Measurements from ENCODE around the gene CAMKMT. TPM values are rescaled to one million over a fixed set of nuclear protein-coding genes. Genes with fewer than 3 reads are reported as not detected.

Gene CAMKMT
- total RNA-seq, 1 experiment from 2014 or later = 2.7 TPM

GRCh38 chr2:44745922-44746766 is 384.4 kb downstream of the CAMKMT start:
- ChIA-PET POLR2A (ENCODE audit: unreplicated experiment) (no interaction called here), CTCF (interaction anchor here (1.2 kb wide), 1 partner anchor 209 kb away, joined by 3 read pairs; no protein-coding TSS in a partner anchor)
- H3K4me3 ChIP-seq (ENCODE audit: low read length) = no peak overlapping the region
- DNase-seq = no peak
- no peak overlapping the region for H2AFZ ChIP-seq (ENCODE audit: low read length)
- no peak overlapping the region for H3K27ac ChIP-seq (ENCODE audit: low read length)
- no peaks in the 10 kb centered on the region for H3K9me3 ChIP-seq (ENCODE audit: low read length)
- H3K4me2 ChIP-seq (ENCODE audit: low read length) = peak overlapping the region; percentile 81; the same call in 1 of the 2 replicates
- no peak for ATAC-seq
- H3K36me3 ChIP-seq (ENCODE audit: low read depth, low read length) = no peaks in the 10 kb centered on the region
- no peak overlapping the region for H3K9ac ChIP-seq (ENCODE audit: low read length)
- H3K27me3 ChIP-seq (ENCODE audit: low read length) = no peaks in the 10 kb centered on the region
- no peaks in the 10 kb centered on the region for H3K79me2 ChIP-seq (ENCODE audit: low read length)
- intact Hi-C loops (cut with micrococcal nuclease) = loop anchor here (2.0 kb wide), 1 partner anchor 15 kb away; no protein-coding TSS in a partner anchor
- peaks cover 20% of the 10 kb centered on the region for H3K4me1 ChIP-seq (ENCODE audit: insufficient read depth, low read length)
- H3K9me2 ChIP-seq (replicated peaks; ENCODE audit: low read length) = no peaks in the 10 kb centered on the region
- no peak for TF ChIP-seq EZH2 (IDR thresholded peaks at IDR 0.05; ENCODE audit: low read length, unreplicated experiment)
- no peak for TF ChIP-seq CTCF (conservative IDR thresholded peaks at IDR 0.05; ENCODE audit: low read depth, low read length)
- no peak for TF ChIP-seq EZH2phosphoT487 (IDR thresholded peaks at IDR 0.05; ENCODE audit: borderline replicate concordance, low read length)
- no peaks in the 10 kb centered on the region for H4K20me1 ChIP-seq (ENCODE audit: low read length)
- H3F3A ChIP-seq (ENCODE audit: low read length, unreplicated experiment) = no peaks in the 10 kb centered on the region
- BruUV-seq (replicated peaks) = no TSS peak

GRCh38 chr2:44746856-44747615 is 385.3 kb downstream of the CAMKMT start:
- no TSS peak for BruUV-seq (replicated peaks)
- H3K27ac ChIP-seq (ENCODE audit: low read length) = peak overlapping the region; percentile 87
- no peaks in the 10 kb centered on the region for H4K20me1 ChIP-seq (ENCODE audit: low read length)
- no peaks in the 10 kb centered on the region for H3K79me2 ChIP-seq (ENCODE audit: low read length)
- ChIA-PET POLR2A (ENCODE audit: unreplicated experiment) (interaction anchor here (0.7 kb wide), 2 partner anchors 20 to 704 kb away, joined by 3 to 5 read pairs; no protein-coding TSS in a partner anchor), CTCF (interaction anchor here (1.2 kb wide), 1 partner anchor 208 kb away, joined by 3 read pairs; no protein-coding TSS in a partner anchor)
- H3K4me3 ChIP-seq (ENCODE audit: low read length) = peak overlapping the region; percentile 38; the same call in 1 of the 2 replicates
- H3K9me3 ChIP-seq (ENCODE audit: low read length) = no peaks in the 10 kb centered on the region
- peak overlapping the region; percentile 81 for H3K4me2 ChIP-seq (ENCODE audit: low read length)
- intact Hi-C loops (cut with micrococcal nuclease) = loop anchor here (2.0 kb wide), 1 partner anchor 16 kb away; no protein-coding TSS in a partner anchor
- no peak overlapping the region for H3K9ac ChIP-seq (ENCODE audit: low read length)
- H3K36me3 ChIP-seq (ENCODE audit: low read depth, low read length) = no peaks in the 10 kb centered on the region
- H3K9me2 ChIP-seq (replicated peaks; ENCODE audit: low read length) = no peaks in the 10 kb centered on the region
- H2AFZ ChIP-seq (ENCODE audit: low read length) = no peak overlapping the region
- H3K27me3 ChIP-seq (ENCODE audit: low read length) = no peaks in the 10 kb centered on the region
- TF ChIP-seq CTCF (conservative IDR thresholded peaks at IDR 0.05; ENCODE audit: low read depth, low read length) = no peak
- TF ChIP-seq EZH2phosphoT487 (IDR thresholded peaks at IDR 0.05; ENCODE audit: borderline replicate concordance, low read length) = no peak
- TF ChIP-seq EZH2 (IDR thresholded peaks at IDR 0.05; ENCODE audit: low read length, unreplicated experiment) = no peak
- DNase-seq (peak; percentile 93), ATAC-seq (peak; percentile 97)
- H3K4me1 ChIP-seq (ENCODE audit: insufficient read depth, low read length) = peaks cover 20% of the 10 kb centered on the region
- no peaks in the 10 kb centered on the region for H3F3A ChIP-seq (ENCODE audit: low read length, unreplicated experiment)

All from PC-3 (cell line).